ENCODE data around the gene LSM5.

LSM5 gene

DNA sequence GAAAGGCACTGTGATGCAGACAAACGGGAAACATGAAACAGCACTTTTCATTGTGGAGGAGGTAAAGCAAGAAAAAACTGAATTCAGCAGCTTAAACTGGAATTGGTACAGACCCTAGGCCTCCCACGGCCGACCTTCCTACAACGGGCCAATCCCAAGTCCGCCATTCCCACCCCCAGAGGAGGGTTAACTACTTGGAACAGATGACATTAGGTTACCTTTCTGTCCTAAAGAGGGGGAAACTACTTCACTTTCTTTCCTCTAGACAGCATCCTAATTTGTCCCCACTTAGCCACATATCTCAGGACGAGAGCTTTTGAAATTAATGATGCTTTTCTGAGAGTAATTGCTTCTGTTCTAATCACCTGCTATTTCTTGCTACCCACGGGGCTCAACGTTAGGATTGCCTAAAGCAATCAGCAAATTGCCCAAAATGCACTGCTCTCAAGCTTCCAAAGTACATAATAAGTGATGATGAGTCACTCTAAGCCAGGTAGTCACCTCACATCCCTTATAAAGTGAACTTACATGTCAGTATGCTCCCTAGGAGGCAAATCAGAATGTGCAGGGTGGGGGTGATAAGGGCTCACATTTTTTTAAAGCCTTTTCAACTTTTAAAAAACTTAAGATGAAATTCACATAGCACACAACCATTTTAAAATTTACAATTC is 36.7 kb downstream of the LSM5 start:
- no peak for DNase-seq

DNA sequence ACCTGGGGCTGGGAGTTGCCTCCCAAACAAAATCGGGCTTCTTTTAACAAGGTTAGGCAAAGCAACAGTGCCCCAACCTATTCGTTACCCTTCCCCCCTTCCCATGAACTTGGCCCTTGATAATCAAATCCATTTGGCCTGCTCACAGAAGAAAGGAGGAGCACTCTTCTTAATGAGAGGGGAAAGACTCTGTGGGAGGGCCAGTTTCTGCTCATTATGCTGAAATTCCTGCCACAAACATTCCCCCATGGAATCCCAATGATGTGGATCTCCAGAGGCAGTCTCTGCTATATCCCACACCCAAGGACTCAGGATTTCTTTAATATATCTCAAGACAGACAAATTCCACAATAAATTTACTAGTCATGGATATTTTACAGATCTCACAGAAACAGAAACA is 43.0 kb downstream of the LSM5 start:
- DNase-seq, result no peak

DNA sequence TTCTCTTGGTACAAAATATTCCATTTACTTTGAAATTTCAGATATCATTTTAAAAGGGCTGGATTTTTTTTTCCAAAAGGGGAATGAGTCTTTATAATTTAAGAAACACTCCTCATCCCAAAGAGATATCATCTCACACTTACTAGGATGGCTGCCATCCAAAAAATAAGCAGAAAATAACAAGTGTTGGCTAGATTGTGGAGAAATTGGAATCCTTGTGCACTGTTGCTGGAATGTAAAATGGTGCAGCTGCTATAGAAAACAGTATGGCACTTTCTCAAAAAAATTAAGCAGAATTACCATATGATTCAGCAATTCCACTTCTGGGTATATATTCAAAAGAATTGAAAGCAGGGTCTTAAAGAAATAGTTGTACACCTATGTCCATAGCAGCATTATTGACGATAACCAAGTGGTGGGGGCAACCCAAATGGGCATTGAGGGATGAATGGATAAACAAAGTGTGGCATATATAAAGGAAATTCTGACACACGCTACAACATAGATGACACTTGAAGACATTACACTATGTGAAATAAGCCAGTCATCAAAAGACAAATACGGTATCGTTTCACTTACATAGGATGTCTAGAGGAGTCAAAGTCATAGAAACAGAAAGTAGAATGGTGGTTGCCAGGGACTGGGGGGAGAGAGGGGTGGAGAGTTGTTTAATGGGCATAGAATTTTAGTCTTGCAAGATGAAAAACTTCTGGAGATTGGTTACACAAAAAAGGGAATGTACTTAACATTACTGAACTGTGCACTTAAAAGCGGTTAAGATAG is 53.8 kb downstream of the LSM5 start:
- no peak for DNase-seq
